ENCODE results near the gene PRDM16.

Gene PRDM16

DNA sequence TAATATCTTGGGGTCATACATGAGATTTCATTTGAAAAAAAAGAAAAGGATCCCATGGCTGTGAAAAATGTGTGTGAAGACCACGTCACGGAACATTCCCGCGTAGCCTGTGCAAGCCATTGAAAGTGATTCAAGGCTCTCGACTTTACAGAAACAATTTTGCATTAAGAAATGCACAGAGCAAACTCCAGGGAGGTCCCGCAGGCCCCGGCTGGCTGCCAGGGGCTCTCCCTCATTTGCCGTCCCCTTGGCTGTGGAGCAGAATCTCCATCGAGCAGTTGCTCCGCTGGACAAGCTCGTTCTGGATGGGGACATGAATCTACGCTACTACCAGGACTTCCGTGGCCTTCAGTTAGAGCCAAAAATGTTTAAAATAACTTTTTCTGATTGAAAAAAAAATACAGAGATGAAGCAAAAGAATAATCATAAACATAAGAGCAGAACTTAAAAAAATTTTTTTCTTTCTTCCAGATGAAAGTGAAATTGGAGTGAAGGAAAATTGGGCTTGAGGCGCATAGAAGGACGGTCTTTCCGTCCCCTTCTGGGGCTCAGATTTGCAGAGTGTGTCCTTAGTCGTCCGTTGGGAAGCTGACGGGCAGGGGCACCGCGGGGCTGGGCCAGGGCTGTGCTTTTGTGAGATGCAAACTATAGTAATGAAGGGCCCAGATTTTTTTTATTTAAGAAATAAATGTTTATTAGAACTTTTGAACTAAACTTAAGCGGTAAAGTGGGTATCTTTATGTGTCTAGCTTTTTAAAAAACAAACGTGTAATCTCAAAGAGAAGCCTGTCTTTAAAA is 317.4 kb downstream of the PRDM16 start:
- DNase-seq: no peak

DNA sequence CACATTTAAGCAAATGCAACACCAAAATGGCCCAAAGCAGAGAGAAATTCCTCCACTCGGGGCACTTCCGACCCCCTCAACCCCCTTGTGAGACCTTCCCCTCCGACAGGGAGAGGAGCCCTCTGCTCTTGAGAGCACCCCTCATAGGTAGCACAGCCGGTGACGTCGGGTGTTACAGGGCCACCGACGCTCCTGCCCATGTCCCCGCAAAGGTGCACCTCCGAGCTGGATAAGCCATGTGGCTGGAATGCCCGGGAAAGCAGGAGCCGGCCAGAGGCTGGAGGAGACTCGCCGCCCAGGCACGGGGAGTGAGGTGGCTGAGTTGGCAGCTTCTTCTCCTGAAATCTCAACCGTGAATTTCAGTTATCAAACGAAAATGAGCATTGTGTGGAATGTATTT is 318.4 kb downstream of the PRDM16 start:
- DNase-seq: no peak

DNA sequence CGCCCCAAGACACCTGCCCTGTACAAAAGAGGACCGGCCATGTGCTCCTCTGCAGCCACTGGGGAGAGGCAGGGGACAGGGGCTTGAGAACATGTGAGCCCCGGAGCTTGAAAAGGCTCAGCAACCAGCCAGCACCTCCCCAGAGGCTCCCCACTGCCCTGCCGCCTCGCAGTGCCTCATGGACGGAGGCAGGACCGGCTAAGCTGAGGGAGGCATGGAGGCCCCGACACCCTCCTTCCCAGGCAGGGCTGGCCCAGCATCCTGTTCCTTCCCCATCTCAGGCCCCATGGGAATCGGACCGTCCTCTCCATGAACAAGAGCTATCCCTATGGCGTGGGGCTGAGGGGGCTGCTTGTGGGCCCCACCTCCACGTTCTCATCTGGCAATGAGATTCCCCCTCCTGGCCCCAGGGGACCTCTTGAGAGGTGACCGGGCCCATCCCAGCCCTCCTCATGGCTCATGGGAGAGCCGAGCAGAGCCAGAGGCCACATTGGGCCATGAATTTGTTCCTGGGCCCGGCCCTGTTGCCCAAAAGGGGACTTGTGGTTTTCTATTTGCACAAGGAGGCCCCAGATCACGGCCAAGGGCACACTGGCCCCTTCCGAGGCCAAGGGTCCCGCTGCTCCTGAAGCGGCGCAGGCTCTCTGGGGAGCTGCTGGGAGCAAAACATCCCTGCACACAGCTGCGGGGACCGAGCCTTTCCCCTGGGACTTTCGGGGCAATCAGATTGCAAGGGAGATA is 320.3 kb downstream of the PRDM16 start:
- no peak for DNase-seq

DNA sequence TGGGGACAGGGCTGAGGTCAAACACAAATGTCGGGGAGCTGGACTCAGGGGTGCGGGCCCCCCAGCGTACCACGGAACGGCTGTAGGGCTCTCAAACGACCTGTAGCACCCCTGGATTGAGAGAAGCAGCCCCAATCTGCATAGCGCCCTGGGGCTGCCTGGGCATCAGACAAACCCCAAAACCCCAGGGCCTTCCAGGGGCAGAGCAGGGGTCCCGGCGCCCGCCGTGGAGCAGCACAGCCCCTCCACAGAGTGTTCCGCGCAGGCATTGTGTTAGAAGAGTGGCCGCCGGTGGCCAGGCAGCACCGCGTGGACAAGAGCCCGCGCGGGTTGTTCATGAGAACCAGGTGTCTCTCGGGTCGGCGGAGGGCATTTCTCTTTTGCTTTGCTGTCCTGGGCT is 321.3 kb downstream of the PRDM16 start:
- no peak for DNase-seq

DNA sequence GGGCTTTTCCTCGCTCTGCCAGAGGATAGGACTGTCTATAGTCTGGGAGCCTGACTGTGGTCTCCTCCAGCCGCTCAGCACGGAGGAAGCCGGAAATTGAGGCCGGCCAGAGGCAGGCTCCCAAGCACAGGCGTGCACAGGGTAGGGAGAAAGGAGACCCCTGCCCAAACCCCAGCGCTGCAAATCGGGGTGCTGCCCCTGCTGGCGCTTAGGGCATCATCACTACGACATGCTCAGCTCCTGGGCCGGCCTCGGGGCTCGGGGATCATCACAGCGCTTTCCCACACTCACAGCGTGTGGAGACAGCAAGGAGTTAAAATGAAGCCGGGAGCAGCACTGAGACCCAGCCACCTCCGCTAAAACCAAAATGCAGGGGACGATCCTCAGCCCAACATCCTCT is 322.7 kb downstream of the PRDM16 start:
- DNase-seq: no peak

DNA sequence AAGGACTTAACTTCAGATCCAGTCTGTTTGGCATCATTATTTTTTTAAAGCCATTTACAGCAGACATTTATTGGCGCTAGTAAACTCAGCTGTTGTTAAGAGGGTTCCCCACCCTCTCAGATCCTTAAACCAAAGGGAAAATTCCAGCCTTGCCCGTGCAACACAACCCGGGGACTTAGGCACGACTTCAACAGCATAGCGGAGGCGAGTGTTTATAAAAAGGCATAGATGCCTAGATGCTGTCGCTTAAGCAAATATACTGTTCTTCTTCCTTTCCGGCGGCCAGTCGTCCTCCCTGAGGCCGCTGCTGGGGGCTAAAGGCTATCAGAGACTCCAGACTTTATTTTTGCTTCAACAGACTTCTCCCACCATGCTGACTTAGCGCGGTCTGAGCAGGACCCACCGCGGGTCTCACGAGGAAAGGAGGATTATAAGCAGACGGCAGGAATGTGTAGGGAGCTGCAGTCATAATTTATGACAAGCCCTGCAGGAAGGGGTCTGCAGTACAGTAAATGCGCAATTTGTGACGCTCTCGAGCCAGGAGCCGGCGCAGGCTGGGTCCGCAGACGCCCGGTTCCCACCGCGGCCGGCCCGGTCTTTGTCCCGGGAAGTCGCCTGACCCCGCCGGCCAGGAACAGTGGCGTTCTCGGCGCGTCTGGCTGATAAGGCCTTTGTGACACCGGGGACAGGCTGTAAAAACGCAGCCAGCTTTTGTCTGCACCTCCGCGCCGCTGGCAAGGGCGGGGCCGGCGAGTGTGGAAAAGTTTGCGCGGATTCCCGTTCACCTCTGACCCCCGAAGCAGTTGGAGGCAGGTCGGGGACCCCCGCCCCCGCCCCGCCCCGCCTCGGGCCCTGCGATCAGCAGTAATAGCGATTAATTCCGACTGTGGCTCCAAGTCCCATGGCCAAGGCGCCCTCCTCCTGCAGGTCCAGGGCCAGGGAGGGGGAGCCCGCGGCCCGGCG is 324.3 kb downstream of the PRDM16 start:
- no peak for DNase-seq

DNA sequence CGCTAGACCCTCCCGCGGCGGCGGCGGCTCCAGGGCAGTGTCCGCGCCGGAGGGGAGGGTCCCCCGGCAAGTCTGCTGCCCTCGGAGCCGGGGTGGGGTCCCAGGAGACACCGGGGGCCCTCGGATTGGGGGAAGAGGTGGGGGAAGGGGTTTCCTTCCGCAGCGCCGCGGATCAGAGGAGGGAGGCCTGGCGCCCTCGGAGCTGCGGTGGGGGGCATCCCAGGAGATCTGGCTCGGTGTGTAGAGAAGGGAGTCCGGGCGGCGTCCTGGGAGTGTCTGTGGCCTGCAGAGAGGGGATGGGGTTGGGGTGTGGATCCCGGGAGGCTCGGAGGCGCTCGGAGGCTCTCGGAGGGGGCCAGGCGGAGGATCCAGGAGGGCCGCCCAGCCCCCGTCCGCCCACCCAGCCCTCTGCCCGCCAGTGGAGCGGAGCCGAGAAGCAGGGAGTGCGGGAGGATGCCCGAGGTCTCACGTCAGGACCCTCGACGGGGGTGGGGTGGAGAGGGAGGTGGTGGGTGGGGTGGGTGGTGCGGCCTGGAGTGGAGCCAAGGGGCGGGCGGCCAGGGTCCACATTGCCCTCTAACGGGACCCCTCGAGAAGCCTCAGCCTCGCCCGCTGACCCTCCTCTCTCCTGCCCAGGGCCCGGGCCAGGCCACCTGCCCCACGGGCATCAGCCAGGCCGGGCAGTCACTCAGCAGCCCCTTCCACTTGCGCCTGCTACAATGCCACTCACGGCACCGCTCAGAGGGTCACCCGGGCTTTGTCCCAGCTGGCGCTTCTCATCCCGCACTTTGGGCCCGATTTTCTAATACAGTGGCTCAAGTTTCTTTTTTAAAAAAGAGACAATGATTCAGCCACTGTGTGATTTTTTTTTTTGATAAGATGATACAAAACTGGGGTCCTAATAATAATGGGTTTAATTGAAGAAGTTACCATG is 325.3 kb downstream of the PRDM16 start:
- no peak for DNase-seq

DNA sequence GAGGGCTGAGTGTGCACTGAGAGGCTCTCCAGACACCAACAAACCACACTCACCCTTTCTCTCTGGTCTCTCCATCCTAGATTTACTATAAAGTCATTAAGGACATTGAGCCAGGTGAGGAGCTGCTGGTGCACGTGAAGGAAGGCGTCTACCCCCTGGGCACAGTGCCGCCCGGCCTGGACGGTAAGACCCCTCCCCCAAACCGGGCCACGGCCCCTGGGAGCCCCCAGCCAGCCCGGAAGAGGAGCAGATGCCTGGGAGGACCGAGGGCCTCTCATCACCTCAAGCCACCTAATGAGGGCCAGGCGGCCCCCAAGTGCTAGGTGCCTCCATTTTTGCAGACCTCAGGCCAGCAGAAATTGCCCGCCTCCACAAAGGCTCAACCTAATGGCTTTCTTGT is 327.4 kb downstream of the PRDM16 start:
- no peak for DNase-seq

DNA sequence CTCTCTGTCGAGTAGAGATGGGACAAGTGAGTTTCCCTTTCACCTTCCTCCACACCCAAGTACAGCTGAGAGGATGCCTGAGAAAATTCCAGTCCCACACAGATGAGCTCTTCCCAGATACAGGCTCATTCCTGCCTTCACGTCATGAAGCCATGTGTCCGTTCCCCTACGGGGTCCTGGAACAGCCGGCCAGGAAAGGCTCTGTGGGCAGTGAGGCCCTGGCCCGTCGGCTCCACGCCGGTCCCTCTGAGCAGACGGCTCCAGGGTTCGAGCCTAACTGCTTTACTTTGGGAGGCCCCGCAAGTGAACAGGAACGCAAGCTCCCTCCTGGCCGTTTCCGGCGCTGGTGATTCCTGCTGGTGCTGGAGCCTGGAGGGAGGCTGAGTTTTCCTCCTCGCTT is 328.3 kb downstream of the PRDM16 start:
- DNase-seq: no peak

DNA sequence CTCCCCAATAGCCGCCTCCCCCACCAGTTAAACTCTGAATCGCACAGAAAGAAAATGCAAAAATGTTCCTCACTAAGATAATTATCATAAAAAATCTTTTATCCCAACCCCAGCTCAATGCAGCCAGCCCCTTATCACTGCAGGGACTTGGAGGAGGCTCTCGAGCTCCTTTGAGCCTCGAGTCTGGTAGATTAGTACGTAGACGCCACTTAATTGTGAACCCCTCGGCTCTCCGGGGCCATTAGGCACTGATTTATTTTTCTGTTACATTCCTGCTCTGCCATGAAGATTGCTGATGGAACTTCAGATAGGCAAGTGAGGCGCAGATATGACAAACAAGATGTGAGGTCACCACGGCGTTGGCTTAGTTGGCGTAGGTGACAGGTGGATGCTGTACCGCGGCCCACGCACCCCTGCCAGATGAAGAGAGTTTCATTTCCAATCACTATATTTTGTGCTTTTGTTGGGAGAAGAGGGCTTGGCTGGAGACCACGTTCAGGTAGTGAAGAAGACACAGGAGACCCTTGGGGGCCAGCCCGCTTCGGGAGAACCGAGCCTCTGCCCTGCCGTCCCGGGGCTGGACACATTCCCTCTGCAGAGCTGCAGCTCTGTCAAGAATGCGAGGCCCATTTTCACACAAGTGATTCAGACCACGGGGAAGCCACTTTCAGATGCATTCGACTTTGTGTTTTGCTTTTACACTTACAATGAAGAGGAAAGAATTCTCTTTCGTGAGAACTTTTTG is 329.6 kb downstream of the PRDM16 start:
- no peak for DNase-seq

DNA sequence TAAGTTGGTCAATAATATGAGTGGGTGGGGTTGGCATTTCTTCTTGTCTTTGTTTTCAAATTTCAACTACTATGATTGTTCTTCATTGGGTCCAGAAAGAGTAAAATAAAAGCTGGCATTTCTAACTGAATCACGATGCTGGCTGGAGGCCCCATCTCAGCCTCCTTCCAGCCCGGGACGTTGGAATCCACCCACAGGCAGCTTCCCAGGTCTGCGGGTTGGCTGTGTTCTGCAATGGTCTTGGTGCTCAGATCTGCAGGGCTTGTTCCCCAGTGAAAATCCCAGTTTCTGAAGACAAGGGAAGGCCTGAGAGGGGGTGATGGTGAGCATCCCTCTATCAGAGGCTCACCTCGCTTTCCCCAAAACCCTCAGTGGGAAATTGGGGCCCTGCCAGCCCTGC is 330.7 kb downstream of the PRDM16 start:
- DNase-seq: no peak

DNA sequence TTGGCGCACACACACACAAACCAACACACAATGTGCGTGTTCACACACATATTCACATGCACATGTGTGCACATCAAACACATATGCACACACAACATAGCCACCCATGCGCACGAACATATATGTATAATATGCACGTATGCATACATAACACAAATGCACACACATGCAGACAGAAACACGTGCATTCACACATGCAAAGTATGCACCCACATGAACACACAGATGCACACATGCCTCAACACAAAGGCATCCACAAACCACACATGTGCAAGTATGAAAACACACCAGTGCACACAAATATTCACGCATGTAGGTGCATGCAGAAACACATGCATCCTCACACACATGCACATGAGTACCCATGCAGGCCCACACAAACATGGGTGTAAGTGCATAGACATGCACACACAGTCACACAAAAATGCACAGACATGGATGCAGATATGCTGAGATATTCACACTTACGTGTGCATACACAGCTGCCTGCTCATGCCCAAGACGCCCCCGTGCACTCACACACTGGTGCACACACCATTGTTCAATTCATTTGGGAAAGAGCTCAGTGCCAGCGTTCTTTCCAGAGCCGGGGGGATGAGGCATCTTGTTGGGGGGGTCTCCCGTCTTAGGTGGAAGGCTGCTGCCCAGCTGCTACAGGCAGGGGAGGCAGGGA is 332.7 kb downstream of the PRDM16 start:
- no peak for DNase-seq

DNA sequence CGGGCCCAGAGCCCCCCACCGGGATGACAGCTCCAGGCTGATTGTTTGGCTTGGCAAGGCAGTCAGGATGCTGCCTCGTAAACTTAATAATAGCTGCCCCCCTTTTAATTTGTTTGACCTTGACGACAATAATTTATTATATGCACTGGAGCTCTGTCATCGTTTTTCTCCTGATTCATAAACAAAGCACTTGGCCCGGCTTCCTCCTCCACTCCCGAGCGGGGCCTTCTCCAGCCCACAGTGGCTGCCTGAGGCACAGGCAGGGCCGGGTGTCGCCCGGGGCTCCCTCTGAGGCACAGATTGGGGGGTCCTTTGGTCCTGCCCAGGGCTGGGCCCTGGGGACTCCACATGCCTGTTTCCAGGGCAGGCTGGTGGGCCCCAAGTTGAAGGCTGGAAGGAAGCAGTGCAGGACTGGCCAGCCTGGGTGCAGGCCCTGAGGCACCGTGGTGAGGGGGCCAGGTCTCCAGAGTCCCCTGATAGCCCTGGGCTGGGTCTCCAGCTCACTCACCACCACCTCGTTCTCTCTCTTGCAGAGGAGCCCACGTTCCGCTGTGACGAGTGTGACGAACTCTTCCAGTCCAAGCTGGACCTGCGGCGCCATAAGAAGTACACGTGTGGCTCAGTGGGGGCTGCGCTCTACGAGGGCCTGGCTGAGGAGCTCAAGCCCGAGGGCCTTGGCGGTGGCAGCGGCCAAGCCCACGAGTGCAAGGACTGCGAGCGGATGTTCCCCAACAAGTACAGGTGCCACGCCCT is 333.4 kb downstream of the PRDM16 start:
- peak; percentile 7 to 62 for DNase-seq

DNA sequence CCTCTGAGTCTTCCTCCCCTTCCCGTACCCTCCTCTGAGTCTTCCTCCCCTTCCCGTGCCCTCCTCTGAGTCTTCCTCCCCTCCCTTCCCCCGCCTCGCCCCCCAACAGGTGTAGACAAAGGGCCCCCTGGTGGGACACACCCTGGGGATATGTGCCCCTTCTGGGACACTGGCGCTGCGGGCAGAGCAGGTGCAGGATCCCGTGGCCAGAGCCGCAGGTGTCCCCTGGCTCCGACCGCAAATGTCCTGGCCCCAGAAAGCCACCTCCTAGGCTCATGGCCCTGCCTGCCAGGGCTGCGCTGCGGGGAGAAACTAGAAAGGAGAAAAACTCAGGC is 334.0 kb downstream of the PRDM16 start:
- DNase-seq: peak in 1 of 2 experiments; percentile 13

DNA sequence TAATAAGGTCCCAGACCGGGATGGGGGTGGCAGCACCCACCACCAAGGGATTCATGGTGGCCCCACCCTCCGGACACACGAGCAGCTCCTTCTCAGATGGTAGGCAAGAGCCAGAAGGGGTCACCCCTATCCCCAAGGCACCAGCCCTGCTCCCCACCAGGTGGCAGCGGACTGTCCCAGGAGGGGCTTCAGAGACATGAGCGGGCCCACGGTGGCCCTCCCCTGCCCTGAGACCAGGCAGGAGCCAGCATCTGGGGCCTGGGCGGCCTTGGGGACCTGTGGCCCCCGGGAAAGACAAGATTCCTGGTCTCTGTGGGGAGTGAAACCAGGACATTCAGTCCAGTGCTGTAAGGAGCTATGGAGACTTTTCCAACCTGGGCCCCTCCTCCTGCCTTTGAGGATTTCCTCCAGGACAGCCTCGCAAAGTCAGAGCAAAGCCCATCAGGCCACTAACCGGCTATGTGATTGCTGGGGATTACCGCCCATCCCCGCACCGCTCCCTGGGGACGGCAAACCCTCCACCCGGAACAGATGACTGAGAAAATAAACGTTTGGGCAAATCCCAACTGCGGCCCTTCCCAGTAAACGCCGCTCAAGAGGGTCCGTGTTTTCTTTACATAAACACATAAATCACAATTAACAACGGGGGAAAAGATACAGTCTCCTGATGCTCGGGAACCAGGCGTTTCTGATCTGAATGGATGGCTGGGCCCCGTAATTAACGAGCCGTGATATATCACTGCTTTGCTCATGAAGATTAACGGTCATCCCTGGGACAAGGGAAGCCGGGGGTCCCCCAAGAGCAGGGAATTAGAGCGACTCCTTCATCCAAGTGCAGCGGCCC is 334.6 kb downstream of the PRDM16 start:
- DNase-seq: peak in 1 of 2 experiments; percentile 33

DNA sequence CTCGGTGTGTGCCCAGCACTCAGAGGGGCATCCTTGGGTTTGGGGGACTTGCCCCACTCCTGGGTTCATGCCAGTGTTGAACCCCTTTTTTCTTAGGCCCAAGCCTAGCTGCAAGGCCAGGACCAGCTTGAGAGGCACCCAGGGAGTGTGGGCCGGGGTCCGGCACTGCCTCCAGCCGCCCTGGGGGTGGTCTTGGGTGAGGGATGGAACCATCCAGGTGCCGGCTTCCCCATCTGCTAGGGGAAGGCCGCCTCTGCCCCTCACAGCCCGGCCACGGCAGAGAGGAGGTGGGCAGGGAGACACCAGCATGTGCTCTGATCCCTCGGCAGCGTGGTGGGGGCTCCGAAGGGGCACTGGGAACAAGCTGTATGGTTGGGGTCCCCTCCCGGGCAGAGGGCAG is 335.3 kb downstream of the PRDM16 start:
- no peak for DNase-seq

DNA sequence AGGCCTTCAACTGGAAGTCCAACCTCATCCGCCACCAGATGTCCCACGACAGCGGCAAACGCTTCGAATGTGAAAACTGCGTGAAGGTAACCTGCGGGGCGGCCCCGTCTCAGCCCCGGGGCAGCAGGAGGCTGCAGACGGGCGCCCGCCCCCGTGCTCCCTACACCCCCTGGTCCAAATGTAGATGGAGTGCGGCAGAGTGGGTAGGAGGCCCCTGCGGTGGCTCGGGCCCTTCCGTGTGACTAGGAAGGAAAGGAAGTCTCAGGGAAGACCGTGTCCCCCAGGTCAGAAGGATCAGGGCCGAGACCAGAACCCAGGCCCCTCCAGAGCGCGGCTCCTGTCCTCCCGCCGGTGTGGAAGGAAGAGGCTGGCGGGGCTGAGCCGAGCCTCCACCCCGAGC is 335.8 kb downstream of the PRDM16 start:
- no peak for DNase-seq

DNA sequence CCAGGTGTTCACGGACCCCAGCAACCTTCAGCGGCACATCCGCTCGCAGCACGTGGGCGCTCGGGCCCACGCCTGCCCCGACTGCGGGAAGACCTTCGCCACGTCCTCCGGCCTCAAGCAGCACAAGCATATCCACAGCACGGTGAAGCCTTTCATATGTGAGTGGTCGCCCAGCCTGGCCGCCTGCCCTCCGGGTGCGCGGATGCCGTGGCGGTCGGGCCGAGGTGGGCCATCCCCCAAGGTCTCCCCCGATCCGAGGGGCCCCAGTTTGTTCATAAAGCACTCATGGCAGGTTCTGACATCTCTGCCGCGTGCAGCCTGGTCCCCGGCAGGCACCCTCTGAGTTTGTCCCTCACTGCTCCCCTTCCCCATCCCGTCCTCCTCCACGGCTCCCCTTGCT is 336.5 kb downstream of the PRDM16 start:
- no peak for DNase-seq
